Liver (tissue), 3 donors: Measurements from ENCODE around the gene KHDRBS2.

Experiments
- EGR1 ChIP-seq, 2 donors: IDR thresholded peaks; 2 replicates each; pipeline ENCODE4 v1.6.1; 2016 to 2018; ENCODE audit warnings: antibody characterized with exemption in 2 of 2, low read depth in 2 of 2
- JUND ChIP-seq, 2 donors: IDR thresholded peaks; 2 replicates each; pipeline ENCODE4 v1.6.1; 2016; ENCODE audit warnings: antibody characterized with exemption in 2 of 2
- YY1 ChIP-seq: IDR thresholded peaks from 2 replicates; pipeline ENCODE4 v1.6.1; 2016; ENCODE audit warnings: antibody characterized with exemption, mild to moderate bottlenecking
- TF ChIP-seq, protein P1 (sequence below): fragments of 150-350 bp; IDR thresholded peaks from 2 replicates; pipeline ENCODE4 v1.5.1; 2017; ENCODE audit warnings: improper control_type of control experiment, low read depth, low read length; ENCODE audit not compliant: missing input control
- TF ChIP-seq, protein P2 (sequence below): IDR thresholded peaks from 2 replicates; pipeline ENCODE4 v1.6.1; 2016; ENCODE audit warnings: antibody characterized with exemption
- TF ChIP-seq, protein P3 (sequence below): IDR thresholded peaks from 2 replicates; pipeline ENCODE4 v1.6.1; 2016; ENCODE audit warnings: antibody characterized with exemption, mild to moderate bottlenecking
- donor health status: healthy.
- donor health status: healthy.

- TF ChIP-seq, protein P1, sequence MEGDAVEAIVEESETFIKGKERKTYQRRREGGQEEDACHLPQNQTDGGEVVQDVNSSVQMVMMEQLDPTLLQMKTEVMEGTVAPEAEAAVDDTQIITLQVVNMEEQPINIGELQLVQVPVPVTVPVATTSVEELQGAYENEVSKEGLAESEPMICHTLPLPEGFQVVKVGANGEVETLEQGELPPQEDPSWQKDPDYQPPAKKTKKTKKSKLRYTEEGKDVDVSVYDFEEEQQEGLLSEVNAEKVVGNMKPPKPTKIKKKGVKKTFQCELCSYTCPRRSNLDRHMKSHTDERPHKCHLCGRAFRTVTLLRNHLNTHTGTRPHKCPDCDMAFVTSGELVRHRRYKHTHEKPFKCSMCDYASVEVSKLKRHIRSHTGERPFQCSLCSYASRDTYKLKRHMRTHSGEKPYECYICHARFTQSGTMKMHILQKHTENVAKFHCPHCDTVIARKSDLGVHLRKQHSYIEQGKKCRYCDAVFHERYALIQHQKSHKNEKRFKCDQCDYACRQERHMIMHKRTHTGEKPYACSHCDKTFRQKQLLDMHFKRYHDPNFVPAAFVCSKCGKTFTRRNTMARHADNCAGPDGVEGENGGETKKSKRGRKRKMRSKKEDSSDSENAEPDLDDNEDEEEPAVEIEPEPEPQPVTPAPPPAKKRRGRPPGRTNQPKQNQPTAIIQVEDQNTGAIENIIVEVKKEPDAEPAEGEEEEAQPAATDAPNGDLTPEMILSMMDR: no peak
- TF ChIP-seq, protein P2, sequence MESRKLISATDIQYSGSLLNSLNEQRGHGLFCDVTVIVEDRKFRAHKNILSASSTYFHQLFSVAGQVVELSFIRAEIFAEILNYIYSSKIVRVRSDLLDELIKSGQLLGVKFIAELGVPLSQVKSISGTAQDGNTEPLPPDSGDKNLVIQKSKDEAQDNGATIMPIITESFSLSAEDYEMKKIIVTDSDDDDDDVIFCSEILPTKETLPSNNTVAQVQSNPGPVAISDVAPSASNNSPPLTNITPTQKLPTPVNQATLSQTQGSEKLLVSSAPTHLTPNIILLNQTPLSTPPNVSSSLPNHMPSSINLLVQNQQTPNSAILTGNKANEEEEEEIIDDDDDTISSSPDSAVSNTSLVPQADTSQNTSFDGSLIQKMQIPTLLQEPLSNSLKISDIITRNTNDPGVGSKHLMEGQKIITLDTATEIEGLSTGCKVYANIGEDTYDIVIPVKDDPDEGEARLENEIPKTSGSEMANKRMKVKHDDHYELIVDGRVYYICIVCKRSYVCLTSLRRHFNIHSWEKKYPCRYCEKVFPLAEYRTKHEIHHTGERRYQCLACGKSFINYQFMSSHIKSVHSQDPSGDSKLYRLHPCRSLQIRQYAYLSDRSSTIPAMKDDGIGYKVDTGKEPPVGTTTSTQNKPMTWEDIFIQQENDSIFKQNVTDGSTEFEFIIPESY: no peak
- TF ChIP-seq, protein P3, sequence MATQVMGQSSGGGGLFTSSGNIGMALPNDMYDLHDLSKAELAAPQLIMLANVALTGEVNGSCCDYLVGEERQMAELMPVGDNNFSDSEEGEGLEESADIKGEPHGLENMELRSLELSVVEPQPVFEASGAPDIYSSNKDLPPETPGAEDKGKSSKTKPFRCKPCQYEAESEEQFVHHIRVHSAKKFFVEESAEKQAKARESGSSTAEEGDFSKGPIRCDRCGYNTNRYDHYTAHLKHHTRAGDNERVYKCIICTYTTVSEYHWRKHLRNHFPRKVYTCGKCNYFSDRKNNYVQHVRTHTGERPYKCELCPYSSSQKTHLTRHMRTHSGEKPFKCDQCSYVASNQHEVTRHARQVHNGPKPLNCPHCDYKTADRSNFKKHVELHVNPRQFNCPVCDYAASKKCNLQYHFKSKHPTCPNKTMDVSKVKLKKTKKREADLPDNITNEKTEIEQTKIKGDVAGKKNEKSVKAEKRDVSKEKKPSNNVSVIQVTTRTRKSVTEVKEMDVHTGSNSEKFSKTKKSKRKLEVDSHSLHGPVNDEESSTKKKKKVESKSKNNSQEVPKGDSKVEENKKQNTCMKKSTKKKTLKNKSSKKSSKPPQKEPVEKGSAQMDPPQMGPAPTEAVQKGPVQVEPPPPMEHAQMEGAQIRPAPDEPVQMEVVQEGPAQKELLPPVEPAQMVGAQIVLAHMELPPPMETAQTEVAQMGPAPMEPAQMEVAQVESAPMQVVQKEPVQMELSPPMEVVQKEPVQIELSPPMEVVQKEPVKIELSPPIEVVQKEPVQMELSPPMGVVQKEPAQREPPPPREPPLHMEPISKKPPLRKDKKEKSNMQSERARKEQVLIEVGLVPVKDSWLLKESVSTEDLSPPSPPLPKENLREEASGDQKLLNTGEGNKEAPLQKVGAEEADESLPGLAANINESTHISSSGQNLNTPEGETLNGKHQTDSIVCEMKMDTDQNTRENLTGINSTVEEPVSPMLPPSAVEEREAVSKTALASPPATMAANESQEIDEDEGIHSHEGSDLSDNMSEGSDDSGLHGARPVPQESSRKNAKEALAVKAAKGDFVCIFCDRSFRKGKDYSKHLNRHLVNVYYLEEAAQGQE: no peak
- no peak for TF ChIP-seq JUND (IDR thresholded peaks at IDR 0.05)
- no peak for TF ChIP-seq YY1
- TF ChIP-seq EGR1 (IDR thresholded peaks at IDR 0.05; ENCODE audit: low read depth in 2 of 2): no peak
Measured at GRCh38 chr6:61869632-61870400, 416.2 kb downstream of the KHDRBS2 start.
